HEK293T (cell line): ENCODE data around the gene CCN5.

Source experiments
- BHLHE40 ChIP-seq: fragments of 450-650 bp; IDR thresholded peaks from 2 replicates; pipeline ENCODE4 v1.6.1; 2016; ENCODE audit warnings: mild to moderate bottlenecking, moderate library complexity, borderline replicate concordance
- CTBP1 ChIP-seq: fragments of 450-650 bp; IDR thresholded peaks from 2 replicates; pipeline ENCODE4 v1.6.1; 2016; ENCODE audit warnings: borderline replicate concordance
- ELF4 ChIP-seq: fragments of 450-650 bp; IDR thresholded peaks from 2 replicates; pipeline ENCODE4 v1.6.1; 2017; ENCODE audit warnings: antibody characterized with exemption
- FOXK2 ChIP-seq: fragments of 450-650 bp; IDR thresholded peaks from 2 replicates; pipeline ENCODE4 v1.6.1; 2016; ENCODE audit warnings: mild to moderate bottlenecking
- FOXM1 ChIP-seq: fragments of 450-650 bp; IDR thresholded peaks from 2 replicates; pipeline ENCODE4 v1.6.1; 2017; ENCODE audit warnings: mild to moderate bottlenecking, borderline replicate concordance
- HDGF ChIP-seq: fragments of 450-650 bp; IDR thresholded peaks from 2 replicates; pipeline ENCODE4 v1.6.1; 2017; ENCODE audit warnings: antibody characterized with exemption, borderline replicate concordance
- NFRKB ChIP-seq: fragments of 450-650 bp; IDR thresholded peaks from 2 replicates; pipeline ENCODE4 v1.6.1; 2016; ENCODE audit warnings: mild to moderate bottlenecking, moderate library complexity
- SP1 ChIP-seq: fragments of 450-650 bp; IDR thresholded peaks from 2 replicates; pipeline ENCODE4 v1.6.1; 2017
- SUZ12 ChIP-seq: fragments of 450-650 bp; IDR thresholded peaks from 2 replicates; pipeline ENCODE4 v1.6.1; 2016; ENCODE audit warnings: mild to moderate bottlenecking
- TARDBP ChIP-seq: fragments of 450-650 bp; IDR thresholded peaks from 2 replicates; pipeline ENCODE4 v1.6.1; 2016
- ZNF384 ChIP-seq: fragments of 450-650 bp; IDR thresholded peaks from 2 replicates; pipeline ENCODE4 v1.6.1; 2016

DNA sequence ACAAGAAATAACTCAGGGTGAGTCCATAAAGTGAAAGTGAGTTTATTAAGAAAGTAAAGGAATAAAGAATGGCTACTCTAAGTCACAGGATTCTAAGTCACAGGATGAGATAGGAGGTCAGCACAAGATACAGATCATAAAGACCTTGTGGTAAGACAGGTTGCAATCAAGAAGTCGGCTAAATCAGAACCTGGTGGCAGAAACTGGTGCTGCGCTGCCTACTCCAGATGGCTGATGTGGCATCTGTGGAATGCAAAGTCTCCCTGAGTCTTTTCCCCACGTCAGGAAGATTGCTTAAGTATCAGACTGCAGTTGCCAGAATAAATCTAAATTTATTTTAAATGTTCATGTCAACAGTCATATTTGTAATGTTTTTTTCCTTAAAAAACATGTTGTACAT, 19.8 kb downstream of the CCN5 start:
- TF ChIP-seq ELF4 (no peak), SP1 (no peak), FOXK2 (no peak), TARDBP (no peak), BHLHE40 (no peak), SUZ12 (no peak), FOXM1 (no peak), NFRKB (no peak), ZNF384 (no peak), HDGF (no peak), CTBP1 (no peak)
